GM12878 (cell line): ENCODE results near the gene WFS1. TPM values are rescaled to one million over a fixed set of nuclear protein-coding genes. Genes with fewer than 3 reads are reported as not detected.

Experiments used
- ATAC-seq: fragments of 200-7000 bp; cut with Tn5 transposase; 3 replicates; pipeline ENCODE4 v1.9.1; 2020; ENCODE audit warnings: mild to moderate bottlenecking, moderate library complexity
- BruUV-seq: library from RNA; stranded (reverse); fragments of 400-500 nt; replicated peaks from 2 replicates; lab custom pipeline; 2021; lab: Mats Ljungman, UMichigan
- CTCF ChIA-PET: fragments of 300-600 bp; sonication (Branson Sonifier 250); formaldehyde crosslinking; extraction: SDS; loops from one replicate; lab custom pipeline; 2021; ENCODE audit warnings: inconsistent platforms; lab: Yijun Ruan, JAX
- POLR2A ChIA-PET: fragments of 350-600 bp; formaldehyde crosslinking; extraction: SDS; loops from one replicate; lab custom pipeline; 2021; ENCODE audit warnings: inconsistent platforms; lab: Charles Lee
- RAD21 ChIA-PET: fragments of 300-600 bp; sonication (Branson Sonifier 250); formaldehyde crosslinking; loops from one replicate; lab custom pipeline; 2023; ENCODE audit warnings: antibody characterized with exemption; ENCODE audit not compliant: unreplicated experiment; lab: Charles Lee
- SMC1A ChIA-PET: fragments of 300-600 bp; sonication (Branson Sonifier 250); formaldehyde crosslinking; loops from one replicate; lab custom pipeline; 2023; ENCODE audit not compliant: unreplicated experiment, uncharacterized antibody; lab: Charles Lee
- DNase-seq: peaks from one replicate; pipeline ENCODE4 v3.0.0-alpha.2; 2011; ENCODE audit warnings: low read depth, low spot score
- FAIRE-seq: peaks from 3 replicates; lab custom pipeline; 2011; peaks lifted over from hg19 to GRCh38; lab: Jason Lieb, UNC
- H2AFZ ChIP-seq: 2 replicates; pipeline ENCODE4 v1.6.0; 2011; ENCODE audit warnings: low read depth, low read length, control low read depth; ENCODE audit not compliant: control insufficient read depth
- H3K27ac ChIP-seq: 2 replicates; pipeline ENCODE4 v1.5.1; 2011; ENCODE audit warnings: control low read depth; ENCODE audit not compliant: control insufficient read depth, insufficient read depth
- H3K27me3 ChIP-seq, 2 experiments: replicated peaks in 1 of 2; 2 replicates each; pipeline versions ENCODE4 v1.6.0 to v1.6.1; 2011; ENCODE audit warnings: low read length in 1 of 2; ENCODE audit not compliant: control insufficient read depth in 2 of 2, insufficient read depth in 2 of 2
- H3K36me3 ChIP-seq, 2 experiments: 2 replicates each; pipeline ENCODE4 v1.5.1; 2011; ENCODE audit warnings: low read length in 1 of 2; ENCODE audit not compliant: control insufficient read depth in 2 of 2, insufficient read depth in 2 of 2
- H3K4me1 ChIP-seq: 2 replicates; pipeline ENCODE4 v1.6.1; 2011; ENCODE audit warnings: mild to moderate bottlenecking, low read length, moderate library complexity, mixed read lengths; ENCODE audit not compliant: control insufficient read depth, insufficient read depth
- H3K4me2 ChIP-seq: 2 replicates; pipeline ENCODE4 v1.6.0; 2011; ENCODE audit warnings: control low read depth; ENCODE audit not compliant: control insufficient read depth, insufficient read depth
- H3K4me3 ChIP-seq: fragments of 200-600 bp; sonication (generic); 2 replicates; pipeline ENCODE4 v1.5.1; 2016
- H3K79me2 ChIP-seq: 2 replicates; pipeline ENCODE4 v1.6.0; 2011; ENCODE audit warnings: low read length; ENCODE audit not compliant: control insufficient read depth, insufficient read depth
- H3K9ac ChIP-seq: 2 replicates; pipeline ENCODE4 v1.8.0; 2011; ENCODE audit warnings: low read length, control low read depth, mixed read lengths; ENCODE audit not compliant: control insufficient read depth, insufficient read depth
- H3K9me3 ChIP-seq: replicated peaks from 3 replicates; pipeline ENCODE4 v1.5.1; 2011; ENCODE audit warnings: mild to moderate bottlenecking, low read length; ENCODE audit not compliant: control insufficient read depth, insufficient read depth
- H4K20me1 ChIP-seq: 2 replicates; pipeline ENCODE4 v1.6.0; 2011; ENCODE audit not compliant: control insufficient read depth, insufficient read depth
- ASH2L ChIP-seq: fragments of 300-600, 200-600 bp; sonication (generic); IDR thresholded peaks from 2 replicates; pipeline ENCODE4 v1.6.1; 2017; ENCODE audit warnings: low read depth, mild to moderate bottlenecking, borderline replicate concordance
- ATF7 ChIP-seq: fragments of 450-650 bp; IDR thresholded peaks from 2 replicates; pipeline ENCODE4 v1.6.1; 2016; ENCODE audit warnings: low read depth, mild to moderate bottlenecking
- BCL3 ChIP-seq: IDR thresholded peaks from 2 replicates; pipeline ENCODE4 v1.6.1; 2011; ENCODE audit warnings: borderline replicate concordance, low read depth, mild to moderate bottlenecking, moderate library complexity, low read length; ENCODE audit not compliant: insufficient read depth, poor library complexity, severe bottlenecking
- E2F4 ChIP-seq: IDR thresholded peaks from 2 replicates; pipeline ENCODE4 v1.6.1; 2012; ENCODE audit warnings: low read depth, low read length, improper control_type of control experiment
- EGR1 ChIP-seq, 2 experiments: IDR thresholded peaks; 1 replicate in 1 of 2; 2 replicates in 1 of 2; pipeline ENCODE4 v1.6.1; 2011 to 2012; ENCODE audit warnings: low read depth in 2 of 2, low read length in 2 of 2, borderline replicate concordance in 1 of 2, mild to moderate bottlenecking in 1 of 2, moderate library complexity in 1 of 2
- ELK1 ChIP-seq: IDR thresholded peaks from 2 replicates; pipeline ENCODE4 v1.6.1; 2012; ENCODE audit warnings: low read depth, low read length, improper control_type of control experiment
- LARP7 ChIP-seq: fragments of 450-650 bp; IDR thresholded peaks from 2 replicates; pipeline ENCODE4 v1.6.1; 2017; ENCODE audit warnings: mild to moderate bottlenecking
- NBN ChIP-seq: fragments of 450-650 bp; IDR thresholded peaks from 2 replicates; pipeline ENCODE4 v1.6.1; 2016
- NR2C2 ChIP-seq: IDR thresholded peaks from 2 replicates; pipeline ENCODE4 v1.6.1; 2011; ENCODE audit warnings: borderline replicate concordance, low read depth; ENCODE audit not compliant: control insufficient read depth, insufficient read length
- RB1 ChIP-seq: fragments of 450-650 bp; formaldehyde crosslinking; IDR thresholded peaks from 2 replicates; pipeline ENCODE4 v1.6.1; 2017; ENCODE audit warnings: mild to moderate bottlenecking, borderline replicate concordance
- RUNX3 ChIP-seq: IDR thresholded peaks from 2 replicates; pipeline ENCODE4 v1.6.1; 2012; ENCODE audit warnings: low read length, inconsistent platforms
- TCF7 ChIP-seq: IDR thresholded peaks from 2 replicates; pipeline ENCODE4 v1.6.1; 2014; ENCODE audit warnings: antibody characterized with exemption, borderline replicate concordance
- ZBTB11 ChIP-seq: fragments of 450-650 bp; formaldehyde crosslinking; IDR thresholded peaks from 2 replicates; pipeline ENCODE4 v1.5.0; 2022; ENCODE audit warnings: mild to moderate bottlenecking, missing genetic modification characterization
- WGBS: methylation state at CpG from one replicate; pipeline ENCODE4 v1.1.6; 2016; ENCODE audit warnings: low lambda C conversion rate; ENCODE audit not compliant: insufficient replicate concordance, insufficient coverage; ENCODE audit errors: missing lambda C conversion rate; 5-methylcytosine and 5-hydroxymethylcytosine counted together
- in situ Hi-C: fragments of 300-500 bp; cut with MboI; formaldehyde crosslinking; loops from 9 replicates; pipeline ENCODE4 v1.14.3; 2018; ENCODE audit warnings: mixed read lengths
- intact Hi-C: fragments of 100-400 bp; cut with micrococcal nuclease; formaldehyde crosslinking; loops from one replicate; pipeline ENCODE4 v1.14.2; 2022; ENCODE audit not compliant: unreplicated experiment
- polyA plus RNA-seq, 11 experiments: library from polyadenylated mRNA; depleted of rRNA in 4 of 11; unstranded in 6 of 11; stranded (reverse) in 5 of 11; fragments of >200 nt; fragmentation: Nextera tagmentation in 4 of 11; fragmentation: Illumina TruSeq in 1 of 11; extraction: Ambion mirVana in 4 of 11; extraction: Trizol in 1 of 11; gene quantifications; 1 replicate in 1 of 11; 2 replicates in 10 of 11; pipeline versions ENCODE4 v1.2.1 to v1.2.3, GENCODE V29; 2011 to 2016; ENCODE audit warnings: inconsistent platforms in 2 of 11, missing spikeins in 2 of 11, low read depth in 1 of 11
- total RNA-seq, 4 experiments: library from RNA; depleted of rRNA in 3 of 4; stranded (reverse); fragments of >200 nt in 3 of 4; fragmentation: Illumina TruSeq in 1 of 4; extraction: Trizol in 1 of 4; gene quantifications; 2 replicates each; pipeline versions ENCODE4 v1.2.1 to v1.2.3, GENCODE V29; 2013 to 2021

WFS1 gene
- total and polyA plus RNA-seq, 10 of the 15 experiments (the other 5 are each of a cell fraction or from before 2014, with no cell fraction given): 0.31 to 4.7 (median 2.0) TPM

- TF ChIP-seq BCL3 (no peak), ELK1 (no peak)
These were observed 28.4 kb upstream of the WFS1 start (continued) for GRCh38 chr4:6241062-6241845.

GRCh38 chr4:6242271-6243029 lies 27.2 kb upstream of the WFS1 start:
- DNase-seq: no peak
- H3K79me2 ChIP-seq: no peaks in the 10 kb centered on the region
- BruUV-seq: no TSS peak
- no peak overlapping the region for H3K4me2 ChIP-seq
- intact Hi-C loops: no loop called here
- no peak overlapping the region for H3K4me3 ChIP-seq
- H3K9ac ChIP-seq: no peak overlapping the region
- no peak for FAIRE-seq
- ChIA-PET RAD21 (no interaction called here), SMC1A (no interaction called here), CTCF (no interaction called here), POLR2A (no interaction called here)
- no peak for ATAC-seq
- in situ Hi-C loops: no loop called here
- H3K4me1 ChIP-seq: no peaks in the 10 kb centered on the region
- no peaks in the 10 kb centered on the region; a peak in 1 of 4 replicates for H3K27me3 ChIP-seq
- H3K9me3 ChIP-seq: peaks cover 12% of the 10 kb centered on the region; the same call in 2 of the 3 replicates
- no peaks in the 10 kb centered on the region for H4K20me1 ChIP-seq
- no peaks in the 10 kb centered on the region for H3K36me3 ChIP-seq
- 59% methylated on average over 12 of the region's 12 CpGs for WGBS
- H3K27ac ChIP-seq: no peak overlapping the region
- no peak overlapping the region for H2AFZ ChIP-seq
- TF ChIP-seq RB1: no peak
- no peak for TF ChIP-seq ASH2L
- TF ChIP-seq NBN: no peak
- no peak for TF ChIP-seq EGR1 (IDR thresholded peaks at IDR 0.05; ENCODE audit: borderline replicate concordance in 1 of 2, low read depth in 2 of 2, low read length in 2 of 2)
- no peak for TF ChIP-seq E2F4
- no peak for TF ChIP-seq LARP7
- TF ChIP-seq TCF7: no peak
- TF ChIP-seq ATF7: no peak
- no peak for TF ChIP-seq RUNX3
- no peak for TF ChIP-seq NR2C2
- TF ChIP-seq ZBTB11 (CRISPR knock-in tag): no peak
